WERI-Rb-1 (cell line): ENCODE measurements around the gene PTPRM.
A peak's percentile ranks its signal among the peaks of the same experiment; 100 is the strongest.

Experiments used
- DNase-seq: peaks from one replicate; pipeline ENCODE4 v3.0.0-alpha.2; 2020
- H3K27ac ChIP-seq: fragments of 250-450 bp; sonication (Bioruptor Pico); 2 replicates; pipeline ENCODE4 v1.5.1; 2020; ENCODE audit warnings: mild to moderate bottlenecking, moderate library complexity
- H3K27me3 ChIP-seq: fragments of 250-450 bp; sonication (Bioruptor Pico); 2 replicates; pipeline ENCODE4 v1.5.1; 2021; ENCODE audit warnings: mild to moderate bottlenecking, low read depth, moderate library complexity; ENCODE audit not compliant: insufficient read depth, severe bottlenecking
- H3K36me3 ChIP-seq: fragments of 250-450 bp; sonication (Bioruptor Pico); 2 replicates; pipeline ENCODE4 v1.5.1; 2020; ENCODE audit warnings: mild to moderate bottlenecking, moderate library complexity
- H3K4me3 ChIP-seq: 2 replicates; pipeline ENCODE4 v1.5.1; 2011; ENCODE audit warnings: low read depth, mild to moderate bottlenecking, control low read depth, low read length
- H3K9me3 ChIP-seq: fragments of 250-450 bp; sonication (Bioruptor Pico); 2 replicates; pipeline ENCODE4 v1.5.1; 2021; ENCODE audit warnings: mild to moderate bottlenecking, moderate library complexity; ENCODE audit not compliant: severe bottlenecking
- TF ChIP-seq, protein P1 (sequence below): IDR thresholded peaks from 2 replicates; pipeline ENCODE4 v1.5.1; 2011; ENCODE audit warnings: low read depth, mild to moderate bottlenecking, control low read depth, inconsistent platforms, low read length

Gene PTPRM

GRCh38 chr18:7789856-7790552 is 222.9 kb downstream of the PTPRM start:
- H3K36me3 ChIP-seq: no peaks in the 10 kb centered on the region
- H3K9me3 ChIP-seq: no peaks in the 10 kb centered on the region
- TF ChIP-seq, protein P1, sequence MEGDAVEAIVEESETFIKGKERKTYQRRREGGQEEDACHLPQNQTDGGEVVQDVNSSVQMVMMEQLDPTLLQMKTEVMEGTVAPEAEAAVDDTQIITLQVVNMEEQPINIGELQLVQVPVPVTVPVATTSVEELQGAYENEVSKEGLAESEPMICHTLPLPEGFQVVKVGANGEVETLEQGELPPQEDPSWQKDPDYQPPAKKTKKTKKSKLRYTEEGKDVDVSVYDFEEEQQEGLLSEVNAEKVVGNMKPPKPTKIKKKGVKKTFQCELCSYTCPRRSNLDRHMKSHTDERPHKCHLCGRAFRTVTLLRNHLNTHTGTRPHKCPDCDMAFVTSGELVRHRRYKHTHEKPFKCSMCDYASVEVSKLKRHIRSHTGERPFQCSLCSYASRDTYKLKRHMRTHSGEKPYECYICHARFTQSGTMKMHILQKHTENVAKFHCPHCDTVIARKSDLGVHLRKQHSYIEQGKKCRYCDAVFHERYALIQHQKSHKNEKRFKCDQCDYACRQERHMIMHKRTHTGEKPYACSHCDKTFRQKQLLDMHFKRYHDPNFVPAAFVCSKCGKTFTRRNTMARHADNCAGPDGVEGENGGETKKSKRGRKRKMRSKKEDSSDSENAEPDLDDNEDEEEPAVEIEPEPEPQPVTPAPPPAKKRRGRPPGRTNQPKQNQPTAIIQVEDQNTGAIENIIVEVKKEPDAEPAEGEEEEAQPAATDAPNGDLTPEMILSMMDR: peak; percentile 45
- DNase-seq: peak; percentile 63
- no peaks in the 10 kb centered on the region for H3K27me3 ChIP-seq
- peak overlapping the region; percentile 19; the same call in 1 of the 2 replicates for H3K4me3 ChIP-seq
- peak overlapping the region; percentile 55 for H3K27ac ChIP-seq

- Histone ChIP-seq H3K36me3 (no peaks in the 10 kb centered on the region), H3K27me3 (no peaks in the 10 kb centered on the region), H3K9me3 (no peaks in the 10 kb centered on the region), H3K4me3 (no peak overlapping the region), H3K27ac (no peak overlapping the region)
- TF ChIP-seq, protein P1: no peak
- DNase-seq: no peak
These were observed 226.0 kb downstream of the PTPRM start for GRCh38 chr18:7793100-7793499.

GRCh38 chr18:7803956-7804469 is 236.9 kb downstream of the PTPRM start:
- Histone ChIP-seq H3K36me3 (no peaks in the 10 kb centered on the region), H3K27ac (no peak overlapping the region), H3K4me3 (no peak overlapping the region), H3K9me3 (no peaks in the 10 kb centered on the region), H3K27me3 (no peaks in the 10 kb centered on the region)
- TF ChIP-seq, protein P1: no peak
- no peak for DNase-seq

DNA sequence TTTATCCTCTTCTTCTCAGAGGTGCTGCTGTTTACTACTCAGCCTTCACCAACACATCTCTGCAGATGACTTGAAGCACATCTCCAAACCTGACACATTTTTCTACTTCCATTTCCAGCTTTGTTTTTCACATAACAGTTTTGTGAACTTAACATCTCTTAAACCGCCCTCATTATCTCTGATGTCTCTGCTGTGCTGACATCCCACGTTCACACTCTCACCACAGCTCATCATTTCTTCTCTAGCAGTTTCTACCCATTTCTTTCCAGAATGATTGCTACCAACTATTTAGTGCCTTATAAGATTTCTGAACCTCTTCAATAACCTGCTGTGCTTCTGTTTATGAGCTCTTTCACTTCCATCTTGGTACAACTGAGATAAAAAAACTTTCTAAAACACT is 238.0 kb downstream of the PTPRM start:
- no peaks in the 10 kb centered on the region for H3K9me3 ChIP-seq
- TF ChIP-seq, protein P1: no peak
- no peak overlapping the region for H3K27ac ChIP-seq
- no peak for DNase-seq
- H3K4me3 ChIP-seq: no peak overlapping the region
- no peaks in the 10 kb centered on the region for H3K27me3 ChIP-seq
- no peaks in the 10 kb centered on the region for H3K36me3 ChIP-seq

DNA sequence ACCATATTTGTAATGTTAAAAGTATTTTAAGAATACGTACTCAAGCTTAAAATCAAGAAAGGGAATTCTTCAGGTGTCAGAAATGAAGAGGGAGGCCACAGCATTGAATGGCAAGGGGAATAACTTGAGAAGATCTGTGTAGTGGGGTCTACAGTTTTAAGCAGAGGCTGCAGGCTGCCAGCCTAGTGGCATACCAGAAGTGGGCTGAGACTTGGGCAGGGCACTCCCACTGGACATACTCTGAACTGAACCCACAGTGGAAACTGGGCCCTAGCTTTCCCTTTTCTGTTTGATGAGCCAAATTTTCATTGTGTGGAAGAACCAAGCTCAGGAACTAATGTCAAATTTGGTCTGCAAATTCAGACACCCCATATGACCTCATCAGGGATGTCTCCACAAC is 238.8 kb downstream of the PTPRM start:
- TF ChIP-seq, protein P1: no peak
- DNase-seq: no peak
- no peaks in the 10 kb centered on the region for H3K27me3 ChIP-seq
- H3K4me3 ChIP-seq: no peak overlapping the region
- H3K9me3 ChIP-seq: no peaks in the 10 kb centered on the region
- no peaks in the 10 kb centered on the region for H3K36me3 ChIP-seq
- no peak overlapping the region for H3K27ac ChIP-seq
